ENCODE data around the gene ABHD6.

- TF ChIP-seq SP1 (IDR thresholded peaks at IDR 0.05; ENCODE audit: low read depth) (no peak), TCF7L2 (IDR thresholded peaks at IDR 0.05; ENCODE audit: borderline replicate concordance, extremely low read depth, insufficient read depth, insufficient read length) (no peak), CTCF (IDR thresholded peaks at IDR 0.05 in 2 of 3, conservative IDR thresholded peaks at IDR 0.05 in 1 of 3; ENCODE audit: borderline replicate concordance in 1 of 3, insufficient read depth in 1 of 3, low read depth in 2 of 3, low read length in 2 of 3) (no peak), EZH2phosphoT487 (IDR thresholded peaks at IDR 0.05; ENCODE audit: borderline replicate concordance) (no peak)
These were observed 1.6 kb upstream of the ABHD6 start for GRCh38 chr3:58235970-58236369.
